Subcutaneous preadipocyte (primary cell): ENCODE results near the gene SMIM35. TPM values are rescaled to one million over a fixed set of nuclear protein-coding genes. Genes with fewer than 3 reads are reported as not detected.

Experiments
- total RNA-seq: library from RNA; depleted of rRNA; stranded (reverse); fragments of >200 nt; gene quantifications from 2 replicates; pipeline ENCODE4 v1.2.3, GENCODE V29; 2012

Gene SMIM35
- not detected in 2 replicates for total RNA-seq

DNA sequence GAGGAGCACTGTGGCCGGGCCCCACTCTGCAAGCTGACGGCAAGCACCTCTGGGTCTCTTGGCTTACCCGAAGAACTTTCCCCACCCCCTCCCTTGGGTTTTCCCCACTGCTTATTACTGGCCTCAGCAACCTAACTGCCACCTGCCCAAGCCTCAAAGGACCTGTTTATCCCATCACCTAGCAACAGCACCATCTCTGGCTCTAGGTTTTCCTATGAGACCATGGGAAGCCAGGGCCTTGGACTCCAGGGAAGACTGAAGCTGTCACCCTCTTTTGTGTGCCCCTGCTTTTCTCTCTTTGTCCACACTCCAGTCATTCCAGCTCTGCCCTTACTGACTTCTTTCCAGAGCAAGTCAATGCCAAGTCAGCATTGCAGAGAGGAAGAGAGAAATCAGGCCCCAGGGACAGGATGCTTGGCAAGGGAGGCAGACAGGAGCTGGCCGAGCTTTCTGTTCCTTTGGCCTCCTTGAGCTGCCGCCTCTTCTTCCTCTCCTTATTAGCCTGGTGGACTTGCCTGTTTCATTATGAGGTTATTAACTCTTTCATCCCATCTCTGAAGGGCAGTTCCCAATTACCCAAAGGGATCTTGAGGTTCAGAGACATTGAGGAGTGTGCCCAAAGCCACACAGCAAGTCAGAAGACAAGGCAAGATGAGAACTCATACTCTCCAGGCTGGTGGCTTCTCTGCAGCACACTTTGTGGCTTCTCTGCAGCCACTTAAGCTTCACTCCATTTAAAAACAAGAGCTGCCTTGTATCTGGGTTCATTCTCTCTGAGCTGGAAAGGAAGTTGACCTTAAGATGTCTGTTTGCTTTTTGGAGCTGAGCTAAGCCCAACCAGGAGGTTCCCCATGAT lies at the start of gene SMIM35:
SMIM35 (minus strand) TSS at position 51 of the 856 bp plus-strand sequence. CDS start 206 bp downstream, outside the sequence.

DNA sequence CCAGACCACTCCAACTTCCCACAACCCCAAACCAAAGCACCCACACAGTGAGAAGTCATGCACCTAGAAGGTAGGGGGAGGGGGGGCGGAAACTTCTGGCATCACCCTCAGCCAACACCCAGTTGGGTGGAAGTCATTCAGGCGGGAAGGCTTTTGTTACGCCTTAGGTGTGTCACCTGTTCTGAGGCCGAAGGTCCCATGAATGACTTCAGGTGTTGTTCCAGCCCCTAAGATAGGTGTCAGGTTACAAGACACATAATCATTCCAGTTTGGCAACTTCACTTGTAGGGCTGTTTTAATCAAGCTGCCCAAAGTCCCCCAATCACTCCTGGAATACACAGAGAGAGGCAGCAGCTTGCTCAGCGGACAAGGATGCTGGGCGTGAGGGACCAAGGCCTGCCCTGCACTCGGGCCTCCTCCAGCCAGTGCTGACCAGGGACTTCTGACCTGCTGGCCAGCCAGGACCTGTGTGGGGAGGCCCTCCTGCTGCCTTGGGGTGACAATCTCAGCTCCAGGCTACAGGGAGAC lies 9.9 kb downstream of the SMIM35 start, which contains the start of gene TMPRSS4:
TMPRSS4 (plus strand) TSS at position 325 of the 528 bp plus-strand sequence. CDS start 225 bp downstream, outside the sequence.

DNA sequence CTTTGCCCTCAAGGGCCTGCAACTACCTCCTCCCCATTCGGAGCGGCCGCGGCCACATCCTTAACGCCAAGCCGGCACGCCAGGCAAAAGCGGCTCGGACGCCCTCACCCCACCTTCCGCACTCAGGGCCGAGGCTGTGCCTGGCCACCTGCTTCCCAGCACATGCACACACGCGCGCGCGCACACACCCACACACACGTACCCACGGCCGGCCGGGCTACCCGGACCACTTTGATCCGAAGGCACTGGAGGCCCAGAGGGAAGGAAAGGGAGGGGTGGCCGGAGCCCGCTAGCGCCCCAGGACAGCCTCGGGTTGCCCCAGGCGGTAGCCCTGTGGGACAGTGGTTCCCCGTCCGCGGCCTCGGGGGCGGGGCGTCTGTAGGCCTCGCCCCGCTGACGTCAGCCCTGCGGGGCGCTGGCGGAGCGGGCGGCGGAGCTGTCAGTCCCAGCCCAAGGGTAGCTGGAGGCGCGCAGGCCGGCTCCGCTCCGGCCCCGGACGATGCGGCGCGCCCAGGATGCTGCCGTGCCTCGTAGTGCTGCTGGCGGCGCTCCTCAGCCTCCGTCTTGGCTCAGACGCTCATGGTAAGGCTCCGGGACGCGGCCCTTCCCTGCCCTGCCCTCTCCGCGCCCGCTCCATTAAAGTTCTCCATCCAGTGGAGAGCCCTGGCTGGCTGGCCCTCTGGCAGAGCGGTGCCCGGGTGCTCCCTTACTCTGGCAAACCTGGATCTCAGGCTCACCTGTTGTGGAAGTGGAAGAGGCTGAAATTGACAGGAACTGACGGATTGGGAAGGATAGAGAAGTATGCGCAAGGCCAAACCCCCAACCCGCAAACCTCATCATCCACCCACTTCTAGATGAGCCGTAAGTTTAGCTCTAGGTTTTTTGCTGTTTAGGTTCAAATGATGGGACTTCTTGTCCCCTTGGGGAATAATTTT lies 100.5 kb downstream of the SMIM35 start, which contains the start of gene IL10RA:
IL10RA (plus strand) TSS at position 442 of the 935 bp plus-strand sequence; CDS start at position 516, 74 bp downstream.

Other genes starting within 250 kb of the SMIM35 start
- not detected in 2 replicates for gene FXYD6, start 210.3 kb downstream of the SMIM35 start, total RNA-seq
- gene TMPRSS13, start 157.6 kb downstream of the SMIM35 start, total RNA-seq = under 0.01 TPM in 1 of 2 replicates, not detected in the other
- gene IL10RA, start 100.6 kb downstream of the SMIM35 start, total RNA-seq = 0.37 TPM in 1 of 2 replicates, not detected in the other
- not detected in 2 replicates for gene TMPRSS4, start 9.9 kb downstream of the SMIM35 start, total RNA-seq
- not detected in 2 replicates for gene SCN4B, start 65.9 kb upstream of the SMIM35 start, total RNA-seq
- under 0.01 TPM in 1 of 2 replicates, not detected in the other for gene SCN2B, start 89.7 kb upstream of the SMIM35 start, total RNA-seq
- not detected in 2 replicates for gene JAML, start 138.0 kb upstream of the SMIM35 start, total RNA-seq
- 0.20 and 0.37 TPM in 2 replicates for gene MPZL3, start 165.4 kb upstream of the SMIM35 start, total RNA-seq
- gene MPZL2, start 177.3 kb upstream of the SMIM35 start, total RNA-seq = not detected in 2 replicates
- gene CD3E, start 217.8 kb upstream of the SMIM35 start, total RNA-seq = not detected in 2 replicates